GM12873 (cell line): ENCODE measurements around the gene UBA7.

Experiments used
- TF ChIP-seq, protein P1 (sequence below): IDR thresholded peaks from 2 replicates; pipeline ENCODE4 v1.5.1; 2012; ENCODE audit warnings: low read depth, mild to moderate bottlenecking, moderate library complexity, low read length, control low read depth; ENCODE audit not compliant: insufficient read depth; ENCODE audit errors: missing control alignments

The UBA7 gene, protein sequence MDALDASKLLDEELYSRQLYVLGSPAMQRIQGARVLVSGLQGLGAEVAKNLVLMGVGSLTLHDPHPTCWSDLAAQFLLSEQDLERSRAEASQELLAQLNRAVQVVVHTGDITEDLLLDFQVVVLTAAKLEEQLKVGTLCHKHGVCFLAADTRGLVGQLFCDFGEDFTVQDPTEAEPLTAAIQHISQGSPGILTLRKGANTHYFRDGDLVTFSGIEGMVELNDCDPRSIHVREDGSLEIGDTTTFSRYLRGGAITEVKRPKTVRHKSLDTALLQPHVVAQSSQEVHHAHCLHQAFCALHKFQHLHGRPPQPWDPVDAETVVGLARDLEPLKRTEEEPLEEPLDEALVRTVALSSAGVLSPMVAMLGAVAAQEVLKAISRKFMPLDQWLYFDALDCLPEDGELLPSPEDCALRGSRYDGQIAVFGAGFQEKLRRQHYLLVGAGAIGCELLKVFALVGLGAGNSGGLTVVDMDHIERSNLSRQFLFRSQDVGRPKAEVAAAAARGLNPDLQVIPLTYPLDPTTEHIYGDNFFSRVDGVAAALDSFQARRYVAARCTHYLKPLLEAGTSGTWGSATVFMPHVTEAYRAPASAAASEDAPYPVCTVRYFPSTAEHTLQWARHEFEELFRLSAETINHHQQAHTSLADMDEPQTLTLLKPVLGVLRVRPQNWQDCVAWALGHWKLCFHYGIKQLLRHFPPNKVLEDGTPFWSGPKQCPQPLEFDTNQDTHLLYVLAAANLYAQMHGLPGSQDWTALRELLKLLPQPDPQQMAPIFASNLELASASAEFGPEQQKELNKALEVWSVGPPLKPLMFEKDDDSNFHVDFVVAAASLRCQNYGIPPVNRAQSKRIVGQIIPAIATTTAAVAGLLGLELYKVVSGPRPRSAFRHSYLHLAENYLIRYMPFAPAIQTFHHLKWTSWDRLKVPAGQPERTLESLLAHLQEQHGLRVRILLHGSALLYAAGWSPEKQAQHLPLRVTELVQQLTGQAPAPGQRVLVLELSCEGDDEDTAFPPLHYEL

GRCh38 chr3:49813497-49814174 is at the start of gene UBA7:
Gene UBA7 (minus strand): TSS chr3:49813953. CDS start chr3:49813787, 166 bp downstream.
- TF ChIP-seq, protein P1, sequence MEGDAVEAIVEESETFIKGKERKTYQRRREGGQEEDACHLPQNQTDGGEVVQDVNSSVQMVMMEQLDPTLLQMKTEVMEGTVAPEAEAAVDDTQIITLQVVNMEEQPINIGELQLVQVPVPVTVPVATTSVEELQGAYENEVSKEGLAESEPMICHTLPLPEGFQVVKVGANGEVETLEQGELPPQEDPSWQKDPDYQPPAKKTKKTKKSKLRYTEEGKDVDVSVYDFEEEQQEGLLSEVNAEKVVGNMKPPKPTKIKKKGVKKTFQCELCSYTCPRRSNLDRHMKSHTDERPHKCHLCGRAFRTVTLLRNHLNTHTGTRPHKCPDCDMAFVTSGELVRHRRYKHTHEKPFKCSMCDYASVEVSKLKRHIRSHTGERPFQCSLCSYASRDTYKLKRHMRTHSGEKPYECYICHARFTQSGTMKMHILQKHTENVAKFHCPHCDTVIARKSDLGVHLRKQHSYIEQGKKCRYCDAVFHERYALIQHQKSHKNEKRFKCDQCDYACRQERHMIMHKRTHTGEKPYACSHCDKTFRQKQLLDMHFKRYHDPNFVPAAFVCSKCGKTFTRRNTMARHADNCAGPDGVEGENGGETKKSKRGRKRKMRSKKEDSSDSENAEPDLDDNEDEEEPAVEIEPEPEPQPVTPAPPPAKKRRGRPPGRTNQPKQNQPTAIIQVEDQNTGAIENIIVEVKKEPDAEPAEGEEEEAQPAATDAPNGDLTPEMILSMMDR = no peak

GRCh38 chr3:49859576-49860305 is 46.0 kb upstream of the UBA7 start:
- TF ChIP-seq, protein P1 = no peak

DNA sequence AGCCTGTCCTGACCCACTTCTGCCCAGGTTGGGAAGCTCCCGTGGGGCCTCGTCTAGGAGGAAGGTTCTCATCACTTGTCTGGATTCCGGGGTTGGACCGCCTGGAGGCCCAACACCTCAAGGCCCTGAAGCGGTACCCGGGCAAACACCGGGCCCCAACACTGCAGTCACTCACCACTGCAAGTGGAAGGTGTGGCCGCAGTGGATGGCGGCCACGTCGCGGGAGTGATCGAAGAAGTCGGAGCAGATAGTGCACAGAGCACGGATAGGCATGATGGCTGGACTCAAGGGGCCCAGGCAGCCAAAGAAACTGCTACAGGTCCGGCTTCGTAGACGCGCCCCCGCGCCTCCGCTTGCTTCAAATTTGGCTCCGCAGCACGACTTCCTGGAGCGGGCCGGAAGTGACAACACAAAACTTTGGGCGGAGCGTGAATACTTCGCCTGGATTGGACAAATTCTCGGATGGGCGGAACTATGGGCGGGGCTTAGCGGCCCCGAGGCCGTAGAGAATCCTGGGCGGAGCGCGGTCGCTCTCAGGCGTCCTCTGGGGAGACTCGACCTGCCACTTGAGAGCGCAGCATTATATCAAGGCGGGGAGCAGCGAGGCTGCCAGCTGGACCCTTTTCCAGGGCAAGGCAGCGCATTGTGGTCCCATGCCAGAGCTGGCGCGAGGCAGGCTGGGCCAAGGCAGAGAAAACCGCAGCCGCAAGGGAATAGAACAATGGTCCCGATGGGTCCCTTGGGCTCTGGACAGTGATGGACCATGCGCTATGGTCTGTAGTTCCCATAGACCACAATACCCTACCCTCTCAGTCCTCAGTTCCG is 42.6 kb upstream of the UBA7 start, which contains the start of gene TRAIP:
TRAIP (minus strand) TSS at position 384 of the 825 bp plus-strand sequence; CDS start at position 273, 111 bp downstream.
- TF ChIP-seq, protein P1 = no peak

DNA sequence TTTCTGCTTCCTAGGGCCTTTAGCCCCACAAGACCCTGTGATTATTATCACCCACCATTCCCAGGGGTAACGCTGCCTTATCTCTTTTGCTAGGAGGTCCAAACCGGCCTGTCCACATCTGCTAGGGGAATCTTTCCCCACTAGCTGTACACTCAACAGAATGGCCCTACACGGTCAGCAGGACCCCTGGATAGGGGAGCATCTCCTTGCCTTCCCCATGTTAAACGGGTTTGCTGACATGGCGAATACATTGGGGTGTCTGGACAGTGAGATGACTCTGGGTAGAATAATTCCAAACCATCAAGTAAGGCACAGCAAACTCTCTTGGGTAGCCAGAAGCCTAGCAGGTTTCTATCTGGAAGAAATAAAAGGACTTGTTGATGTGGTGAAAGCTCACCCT is 41.9 kb upstream of the UBA7 start:
- TF ChIP-seq, protein P1 = no peak

- TF ChIP-seq, protein P1 = no peak
Observed at GRCh38 chr3:49845694-49846093, 31.9 kb upstream of the UBA7 start.
